Measurements from ENCODE around the gene AMTN.

DNA sequence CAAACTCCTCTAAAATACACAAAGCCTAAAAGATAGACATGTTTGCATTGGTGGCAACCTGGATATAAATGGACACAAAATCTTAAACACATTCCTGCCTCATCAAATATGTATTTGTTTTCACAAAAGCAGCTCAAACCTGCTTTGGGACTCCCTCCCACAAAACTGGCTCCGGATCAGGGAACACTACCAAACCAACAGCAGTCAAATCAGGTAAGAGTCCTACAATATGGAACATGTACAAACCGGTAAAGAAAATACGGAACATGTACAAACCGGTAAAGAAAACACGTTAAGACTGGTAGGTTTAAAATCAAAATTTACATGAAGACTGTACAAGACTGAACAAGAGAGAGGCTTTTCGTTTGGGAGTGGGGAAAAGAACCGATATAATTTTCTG lies 4.3 kb downstream of the AMTN start:
- TF ChIP-seq EZH2phosphoT487 (IDR thresholded peaks at IDR 0.05; ENCODE audit: insufficient read depth, low read depth) (no peak), EZH2 (IDR thresholded peaks at IDR 0.05; ENCODE audit: insufficient read depth, poor library complexity, severe bottlenecking) (no peak)
